GM23338 (cell line): ENCODE data around the gene AGAP1.

Source experiments
- CTCF ChIP-seq, 2 experiments: fragments of 200-600 bp in 1 of 2; sonication (generic) in 1 of 2; conservative IDR thresholded peaks; 2 replicates each; pipeline versions ENCODE4 v1.5.1 to v1.6.1; 2016 to 2017; ENCODE audit warnings: antibody characterized with exemption in 2 of 2, low read depth in 2 of 2, mild to moderate bottlenecking in 2 of 2, moderate library complexity in 1 of 2
- ETS1 ChIP-seq: IDR thresholded peaks from 2 replicates; pipeline ENCODE4 v1.6.1; 2016; ENCODE audit warnings: antibody characterized with exemption
- EZH2 ChIP-seq: fragments of 200-600 bp; sonication (generic); IDR thresholded peaks from one replicate; pipeline ENCODE4 v1.8.0; 2017; ENCODE audit warnings: antibody characterized with exemption, mild to moderate bottlenecking, low read depth; ENCODE audit not compliant: unreplicated experiment
- EZH2phosphoT487 ChIP-seq: fragments of 200-600 bp; sonication (generic); IDR thresholded peaks from one replicate; pipeline ENCODE4 v1.8.1; 2018; ENCODE audit warnings: antibody characterized with exemption; ENCODE audit not compliant: unreplicated experiment
- JUNB ChIP-seq: IDR thresholded peaks from one replicate; pipeline ENCODE4 v1.6.1; 2016; ENCODE audit warnings: antibody characterized with exemption; ENCODE audit not compliant: unreplicated experiment
- REST ChIP-seq: IDR thresholded peaks from one replicate; pipeline ENCODE4 v1.6.1; 2018; ENCODE audit warnings: antibody characterized with exemption; ENCODE audit not compliant: unreplicated experiment
- STAT1 ChIP-seq: IDR thresholded peaks from one replicate; pipeline ENCODE4 v1.6.1; 2016; ENCODE audit warnings: antibody characterized with exemption; ENCODE audit not compliant: unreplicated experiment

- TF ChIP-seq CTCF (conservative IDR thresholded peaks at IDR 0.05; ENCODE audit: low read depth in 2 of 2), result no peak
- TF ChIP-seq ETS1, result no peak
- no peak for TF ChIP-seq EZH2phosphoT487
- TF ChIP-seq JUNB, result no peak
- no peak for TF ChIP-seq EZH2
- no peak for TF ChIP-seq REST
- no peak for TF ChIP-seq STAT1
These were observed 420.9 kb downstream of the AGAP1 start for GRCh38 chr2:235914756-235915155.
